ENCODE data around the gene CYP2A7.

DNA sequence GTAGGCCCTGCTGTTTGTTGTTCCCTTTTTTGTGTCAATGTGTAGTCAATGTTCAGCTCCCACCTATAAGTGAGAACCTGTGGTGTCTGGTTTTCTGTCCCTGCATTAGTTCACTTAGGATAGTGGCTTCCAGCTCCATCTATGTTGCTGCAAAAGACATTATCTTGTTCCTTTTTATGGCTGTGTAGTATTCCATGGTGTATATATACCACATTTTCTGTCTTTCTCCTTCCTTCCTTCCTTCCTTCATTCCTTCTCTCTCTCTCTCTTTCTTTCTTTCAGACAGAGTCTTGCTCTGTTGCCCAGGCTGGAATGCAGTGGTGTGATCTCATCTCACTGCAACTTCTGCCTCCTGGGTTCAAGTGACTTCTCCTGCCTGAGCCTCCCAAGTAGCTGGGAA is 52.8 kb downstream of the CYP2A7 start:
- TF ChIP-seq, protein P1, sequence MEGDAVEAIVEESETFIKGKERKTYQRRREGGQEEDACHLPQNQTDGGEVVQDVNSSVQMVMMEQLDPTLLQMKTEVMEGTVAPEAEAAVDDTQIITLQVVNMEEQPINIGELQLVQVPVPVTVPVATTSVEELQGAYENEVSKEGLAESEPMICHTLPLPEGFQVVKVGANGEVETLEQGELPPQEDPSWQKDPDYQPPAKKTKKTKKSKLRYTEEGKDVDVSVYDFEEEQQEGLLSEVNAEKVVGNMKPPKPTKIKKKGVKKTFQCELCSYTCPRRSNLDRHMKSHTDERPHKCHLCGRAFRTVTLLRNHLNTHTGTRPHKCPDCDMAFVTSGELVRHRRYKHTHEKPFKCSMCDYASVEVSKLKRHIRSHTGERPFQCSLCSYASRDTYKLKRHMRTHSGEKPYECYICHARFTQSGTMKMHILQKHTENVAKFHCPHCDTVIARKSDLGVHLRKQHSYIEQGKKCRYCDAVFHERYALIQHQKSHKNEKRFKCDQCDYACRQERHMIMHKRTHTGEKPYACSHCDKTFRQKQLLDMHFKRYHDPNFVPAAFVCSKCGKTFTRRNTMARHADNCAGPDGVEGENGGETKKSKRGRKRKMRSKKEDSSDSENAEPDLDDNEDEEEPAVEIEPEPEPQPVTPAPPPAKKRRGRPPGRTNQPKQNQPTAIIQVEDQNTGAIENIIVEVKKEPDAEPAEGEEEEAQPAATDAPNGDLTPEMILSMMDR (IDR thresholded peaks at IDR 0.05), result no peak
- TF ChIP-seq ZFX (IDR thresholded peaks at IDR 0.05; ENCODE audit: borderline replicate concordance), result no peak
